GM18505 (cell line): ENCODE measurements around the gene PANX2.
"Not testable (repeated sequence)": the region's sequence is repeated elsewhere in the genome, so short reads cannot be mapped to it uniquely, and the experiment has no call there.

Experiments used
- ATAC-seq: cut with Tn5 transposase; IDR thresholded peaks from one replicate; pipeline ENCODE4 v1.9.1; 2021; ENCODE audit not compliant: unreplicated experiment
- POLR2A ChIP-seq: IDR thresholded peaks from 4 replicates; pipeline ENCODE4 v1.6.1; 2011; ENCODE audit warnings: borderline replicate concordance; ENCODE audit not compliant: insufficient read depth, insufficient read length; ENCODE audit errors: extremely low read depth

The PANX2 gene, protein sequence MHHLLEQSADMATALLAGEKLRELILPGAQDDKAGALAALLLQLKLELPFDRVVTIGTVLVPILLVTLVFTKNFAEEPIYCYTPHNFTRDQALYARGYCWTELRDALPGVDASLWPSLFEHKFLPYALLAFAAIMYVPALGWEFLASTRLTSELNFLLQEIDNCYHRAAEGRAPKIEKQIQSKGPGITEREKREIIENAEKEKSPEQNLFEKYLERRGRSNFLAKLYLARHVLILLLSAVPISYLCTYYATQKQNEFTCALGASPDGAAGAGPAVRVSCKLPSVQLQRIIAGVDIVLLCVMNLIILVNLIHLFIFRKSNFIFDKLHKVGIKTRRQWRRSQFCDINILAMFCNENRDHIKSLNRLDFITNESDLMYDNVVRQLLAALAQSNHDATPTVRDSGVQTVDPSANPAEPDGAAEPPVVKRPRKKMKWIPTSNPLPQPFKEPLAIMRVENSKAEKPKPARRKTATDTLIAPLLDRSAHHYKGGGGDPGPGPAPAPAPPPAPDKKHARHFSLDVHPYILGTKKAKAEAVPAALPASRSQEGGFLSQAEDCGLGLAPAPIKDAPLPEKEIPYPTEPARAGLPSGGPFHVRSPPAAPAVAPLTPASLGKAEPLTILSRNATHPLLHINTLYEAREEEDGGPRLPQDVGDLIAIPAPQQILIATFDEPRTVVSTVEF

GRCh38 chr22:50170453-50171318, at the start of gene PANX2:
PANX2 (plus strand) TSS chr22:50170731; CDS start chr22:50170731, 0 bp downstream.
- no peak for ATAC-seq
- no peak for TF ChIP-seq POLR2A

GRCh38 chr22:50121202-50121740, 49.3 kb upstream of the PANX2 start:
- no peak for ATAC-seq

GRCh38 chr22:50123119-50123518, 47.4 kb upstream of the PANX2 start:
- TF ChIP-seq POLR2A = no peak
- ATAC-seq = no peak

More at GRCh38 chr22:50121202-50121740, 49.3 kb upstream of the PANX2 start:
- no peak for TF ChIP-seq POLR2A

- ATAC-seq = no peak
Observed at GRCh38 chr22:50125029-50125428, 45.5 kb upstream of the PANX2 start.

GRCh38 chr22:50129121-50129736, 41.3 kb upstream of the PANX2 start:
- no peak for ATAC-seq
- TF ChIP-seq POLR2A = no peak

More at GRCh38 chr22:50125029-50125428, 45.5 kb upstream of the PANX2 start:
- no peak for TF ChIP-seq POLR2A

DNA sequence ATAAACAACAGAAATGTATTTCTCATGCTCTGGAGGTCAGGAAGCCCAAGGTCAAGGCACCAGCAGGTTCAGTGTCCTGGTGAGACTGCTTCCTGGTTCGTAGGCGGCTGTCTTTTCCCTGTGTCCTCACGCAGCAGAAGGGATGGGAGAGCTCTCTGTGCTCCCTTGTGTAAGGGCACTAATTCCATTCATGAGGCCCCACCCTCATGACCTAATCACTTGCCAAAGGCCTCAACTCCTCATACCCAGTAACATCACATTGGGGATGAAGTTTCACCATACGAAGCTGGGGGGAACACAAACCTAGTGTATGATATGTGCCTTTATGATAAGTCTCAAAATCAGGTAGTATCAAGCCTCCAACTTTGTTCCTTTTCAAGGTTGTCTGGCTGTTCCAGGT, 38.6 kb upstream of the PANX2 start:
- ATAC-seq = no peak
- TF ChIP-seq POLR2A = no peak

- TF ChIP-seq POLR2A = no peak
- no peak for ATAC-seq
Observed at GRCh38 chr22:50134481-50134880, 36.0 kb upstream of the PANX2 start.

DNA sequence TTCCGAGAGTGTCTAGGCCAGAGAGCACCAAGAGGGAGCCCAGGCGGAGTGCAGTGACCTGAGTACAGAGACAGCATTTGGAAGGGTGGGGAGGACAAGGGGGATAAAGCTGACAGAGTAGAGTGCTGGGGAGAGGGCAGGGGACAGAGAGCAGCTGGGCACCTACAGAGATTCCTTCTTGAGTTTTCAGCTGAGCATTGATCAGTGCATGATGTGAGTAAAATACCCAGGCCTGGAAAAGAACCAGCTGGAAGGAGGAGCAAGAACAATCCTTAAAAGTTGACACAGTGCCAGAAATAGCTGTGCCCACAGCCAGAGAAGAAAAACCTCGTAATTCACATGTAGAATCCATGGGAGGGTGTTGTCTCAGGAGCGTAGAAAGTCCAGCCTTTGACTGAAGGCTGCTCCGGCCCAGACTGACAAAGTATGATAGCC, 33.9 kb upstream of the PANX2 start:
- ATAC-seq = no peak
- no peak for TF ChIP-seq POLR2A

DNA sequence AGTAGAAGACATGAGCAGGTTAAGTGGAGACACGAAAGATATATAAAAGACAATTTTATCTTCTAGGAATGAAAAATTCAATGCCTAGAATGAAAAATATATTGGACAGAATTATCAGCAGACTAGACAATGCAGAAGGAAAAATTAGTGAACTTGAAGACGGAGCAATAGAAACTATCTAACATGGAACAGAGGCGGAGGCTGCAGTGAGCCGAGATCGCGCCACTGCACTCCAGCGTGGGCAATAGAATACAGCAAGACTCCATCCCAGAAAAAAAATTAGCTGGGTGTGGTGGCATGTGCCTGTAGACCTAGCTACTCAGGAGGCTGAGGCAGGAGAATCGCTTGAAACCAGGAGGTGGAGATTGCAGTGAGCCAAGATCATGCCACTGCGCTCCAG, 33.3 kb upstream of the PANX2 start:
- not testable (repeated sequence) for ATAC-seq

- TF ChIP-seq POLR2A = no peak
- no peak for ATAC-seq
Observed at GRCh38 chr22:50138041-50138440, 32.5 kb upstream of the PANX2 start.

DNA sequence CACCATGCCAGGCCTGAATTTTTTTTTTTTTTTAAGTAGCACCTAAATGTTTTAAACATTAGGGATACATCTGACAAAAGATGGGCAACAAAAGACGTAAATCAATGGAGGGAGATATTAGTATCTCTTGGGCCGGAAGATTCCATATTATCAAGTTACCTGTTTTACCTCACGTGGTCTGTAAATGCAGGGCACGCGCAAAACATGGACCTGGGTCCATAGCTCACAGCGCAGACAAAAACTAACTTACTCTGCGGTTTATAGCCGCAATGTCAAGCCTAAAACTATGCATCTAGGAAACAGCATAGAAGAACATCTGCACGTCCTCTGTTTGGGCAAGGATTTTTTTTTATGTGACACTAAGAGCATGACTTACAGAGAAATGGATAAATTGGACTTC, 31.5 kb upstream of the PANX2 start:
- no peak for ATAC-seq
- no peak for TF ChIP-seq POLR2A

DNA sequence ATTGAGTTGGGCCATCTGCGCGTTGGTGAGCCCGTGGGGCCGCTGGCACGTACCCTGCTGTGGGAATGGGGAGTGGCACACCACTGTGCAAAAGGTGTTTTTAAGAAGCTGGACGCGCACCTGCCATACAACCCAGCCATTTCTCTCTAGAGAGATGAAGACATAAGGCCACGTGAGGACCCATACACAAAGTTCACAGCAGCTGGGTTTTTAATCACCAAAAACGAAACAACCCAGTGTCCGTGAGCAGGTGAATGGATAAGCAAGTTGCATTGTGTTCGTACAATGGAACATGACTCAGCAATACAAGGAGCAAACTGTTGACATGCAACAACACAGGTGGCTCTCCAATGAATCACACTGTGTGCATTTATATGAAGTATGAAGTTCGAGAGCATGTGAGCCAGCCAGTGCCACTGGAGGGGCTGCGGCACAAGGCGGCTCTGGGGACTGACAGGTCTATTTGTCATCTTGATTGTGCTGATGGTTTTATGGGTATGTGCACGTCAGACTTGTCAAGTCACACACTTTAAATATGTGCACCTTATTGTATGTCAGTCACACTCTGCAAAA, 30.6 kb upstream of the PANX2 start:
- ATAC-seq = no peak
- no peak for TF ChIP-seq POLR2A
